ENCODE data around the gene PTPRG.

The PTPRG gene

DNA sequence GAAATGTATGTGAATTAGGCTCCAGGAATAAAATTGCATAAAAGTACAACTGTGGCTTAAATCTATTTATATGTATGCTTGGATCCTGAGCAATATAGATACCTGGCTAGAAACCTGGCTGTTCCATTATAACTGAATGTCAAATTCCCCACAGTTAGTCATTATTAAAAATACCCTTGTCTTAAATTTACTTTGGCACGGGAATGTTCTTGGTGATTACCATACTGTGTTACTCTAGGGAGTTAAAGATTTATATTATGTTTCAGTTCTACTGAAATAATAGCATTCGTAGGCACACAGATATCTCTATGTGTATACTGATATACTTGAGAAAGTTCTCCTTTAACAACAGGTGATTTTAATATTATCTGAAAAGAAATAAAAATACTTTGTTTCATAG is 394.1 kb downstream of the PTPRG start:
- no peak overlapping the region for H3K14ac ChIP-seq (ENCODE audit: low read length)
- peaks cover 2% of the 10 kb centered on the region in 2 experiments for H3K4me1 ChIP-seq (ENCODE audit: control insufficient read depth in 1 of 2, insufficient read depth in 2 of 2, low read length in 2 of 2)
- H3K23ac ChIP-seq (ENCODE audit: low read length) = no peak overlapping the region
- no peak overlapping the region for H4K12ac ChIP-seq (ENCODE audit: low read depth, low read length)
- H3K79me1 ChIP-seq (ENCODE audit: low read length) = no peaks in the 10 kb centered on the region
- H3K27ac ChIP-seq (ENCODE audit: low read depth, low read length) = no peak overlapping the region
- no peaks in the 10 kb centered on the region for H3K36me3 ChIP-seq (ENCODE audit: control insufficient read depth in 1 of 2, insufficient read depth in 2 of 2, low read length in 2 of 2)
- no peak overlapping the region for H3K18ac ChIP-seq (ENCODE audit: low read length)
- H3K4me2 ChIP-seq (ENCODE audit: low read length) = no peak overlapping the region
- H3K79me2 ChIP-seq (ENCODE audit: control insufficient read depth, insufficient read depth, low read length, poor library complexity) = no peaks in the 10 kb centered on the region
- H2BK12ac ChIP-seq (ENCODE audit: low read length) = no peak overlapping the region
- no peak overlapping the region for H3K4ac ChIP-seq (ENCODE audit: low read depth, low read length)
- H3K9me3 ChIP-seq (ENCODE audit: insufficient read depth, low read depth, low read length) = no peaks in the 10 kb centered on the region
- H2BK120ac ChIP-seq (ENCODE audit: insufficient read depth, low read length, poor library complexity) = no peak overlapping the region
- no peaks in the 10 kb centered on the region for H3K27me3 ChIP-seq (ENCODE audit: insufficient read depth, low read length)
- H3K9ac ChIP-seq (ENCODE audit: low read length) = no peak overlapping the region
- H4K91ac ChIP-seq (ENCODE audit: low read depth, low read length) = no peak overlapping the region
- H3K4me3 ChIP-seq (ENCODE audit: low read depth, low read length) = no peak overlapping the region
- WGBS (ENCODE audit: extremely low coverage, insufficient coverage, insufficient read length) = no CpG with 5 or more reads among the region's 2 CpGs
- no peak overlapping the region for H4K8ac ChIP-seq (ENCODE audit: low read depth, low read length)
- H2AK5ac ChIP-seq (ENCODE audit: low read length) = no peak overlapping the region
- no peak overlapping the region for H2AFZ ChIP-seq (ENCODE audit: insufficient read depth, low read length, poor library complexity)
- no peak overlapping the region for H2BK5ac ChIP-seq (ENCODE audit: low read depth, low read length, poor library complexity)
- DNase-seq = no peak

DNA sequence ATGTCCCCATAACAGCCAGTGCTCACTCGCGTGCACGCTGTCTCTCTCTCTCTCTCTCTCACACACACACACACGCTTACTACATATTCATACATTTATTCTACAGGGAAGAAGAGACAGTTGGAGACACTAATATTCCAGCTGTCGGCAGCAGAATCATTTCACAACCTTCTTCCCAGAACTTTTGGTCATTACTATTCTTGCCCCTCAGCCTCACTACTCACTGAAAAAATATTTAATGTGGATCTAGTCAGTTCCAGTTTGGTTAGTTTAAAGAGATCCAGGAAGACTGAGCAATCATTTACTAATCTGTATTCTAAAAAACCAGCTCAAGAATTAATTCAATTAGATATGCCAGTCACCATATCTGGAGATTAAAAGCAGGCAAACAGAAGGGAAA is 394.9 kb downstream of the PTPRG start:
- Histone ChIP-seq H3K18ac (ENCODE audit: low read length) (no peak overlapping the region), H2BK120ac (ENCODE audit: insufficient read depth, low read length, poor library complexity) (no peak overlapping the region), H3K36me3 (ENCODE audit: control insufficient read depth in 1 of 2, insufficient read depth in 2 of 2, low read length in 2 of 2) (no peaks in the 10 kb centered on the region), H3K9ac (ENCODE audit: low read length) (no peak overlapping the region), H3K27me3 (ENCODE audit: insufficient read depth, low read length) (no peaks in the 10 kb centered on the region), H2AK5ac (ENCODE audit: low read length) (no peak overlapping the region), H3K23ac (ENCODE audit: low read length) (no peak overlapping the region), H2BK5ac (ENCODE audit: low read depth, low read length, poor library complexity) (no peak overlapping the region), H3K4me2 (ENCODE audit: low read length) (no peak overlapping the region), H2AFZ (ENCODE audit: insufficient read depth, low read length, poor library complexity) (no peak overlapping the region), H3K27ac (ENCODE audit: low read depth, low read length) (no peak overlapping the region), H3K79me2 (ENCODE audit: control insufficient read depth, insufficient read depth, low read length, poor library complexity) (no peaks in the 10 kb centered on the region), H3K79me1 (ENCODE audit: low read length) (no peaks in the 10 kb centered on the region), H4K8ac (ENCODE audit: low read depth, low read length) (no peak overlapping the region), H3K9me3 (ENCODE audit: insufficient read depth, low read depth, low read length) (no peaks in the 10 kb centered on the region), H3K4me1 (ENCODE audit: control insufficient read depth in 1 of 2, insufficient read depth in 2 of 2, low read length in 2 of 2) (peaks cover 2% of the 10 kb centered on the region in 2 experiments), H3K4ac (ENCODE audit: low read depth, low read length) (no peak overlapping the region), H4K91ac (ENCODE audit: low read depth, low read length) (no peak overlapping the region), H2BK12ac (ENCODE audit: low read length) (no peak overlapping the region), H4K12ac (ENCODE audit: low read depth, low read length) (no peak overlapping the region), H3K14ac (ENCODE audit: low read length) (no peak overlapping the region), H3K4me3 (ENCODE audit: low read depth, low read length) (no peak overlapping the region)
- DNase-seq = peak; percentile 30 to 68
- no CpG with 5 or more reads among the region's 5 CpGs for WGBS (ENCODE audit: extremely low coverage, insufficient coverage, insufficient read length)

DNA sequence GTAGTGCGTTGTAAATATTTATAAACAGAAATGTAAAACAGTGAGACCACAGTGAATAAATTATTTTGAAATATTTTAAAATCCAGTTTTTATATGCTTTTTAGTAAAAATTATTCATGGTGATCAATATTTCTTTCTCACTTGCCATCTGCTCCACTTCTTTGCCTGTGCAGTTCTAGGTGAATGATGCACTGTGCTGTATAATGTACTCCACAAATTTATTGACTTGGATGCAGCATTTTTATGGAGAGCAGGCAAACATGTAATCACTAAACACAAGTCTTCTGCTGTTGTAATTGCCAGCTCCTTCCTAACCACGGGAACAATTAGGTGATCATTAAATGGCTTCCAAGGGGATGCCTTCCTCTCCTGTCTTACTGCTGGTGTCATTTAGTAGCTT is 395.9 kb downstream of the PTPRG start:
- no CpG with 5 or more reads among the region's 2 CpGs for WGBS (ENCODE audit: extremely low coverage, insufficient coverage, insufficient read length)
- no peak overlapping the region for H4K8ac ChIP-seq (ENCODE audit: low read depth, low read length)
- no peak overlapping the region for H4K12ac ChIP-seq (ENCODE audit: low read depth, low read length)
- H3K4me1 ChIP-seq (ENCODE audit: control insufficient read depth in 1 of 2, insufficient read depth in 2 of 2, low read length in 2 of 2) = peaks cover 2% of the 10 kb centered on the region in 2 experiments
- H3K79me1 ChIP-seq (ENCODE audit: low read length) = no peaks in the 10 kb centered on the region
- no peak overlapping the region for H2BK120ac ChIP-seq (ENCODE audit: insufficient read depth, low read length, poor library complexity)
- DNase-seq = no peak
- H3K27ac ChIP-seq (ENCODE audit: low read depth, low read length) = no peak overlapping the region
- H2BK5ac ChIP-seq (ENCODE audit: low read depth, low read length, poor library complexity) = no peak overlapping the region
- no peak overlapping the region for H2AFZ ChIP-seq (ENCODE audit: insufficient read depth, low read length, poor library complexity)
- no peak overlapping the region for H3K18ac ChIP-seq (ENCODE audit: low read length)
- H3K27me3 ChIP-seq (ENCODE audit: insufficient read depth, low read length) = no peaks in the 10 kb centered on the region
- no peak overlapping the region for H2AK5ac ChIP-seq (ENCODE audit: low read length)
- no peak overlapping the region for H3K14ac ChIP-seq (ENCODE audit: low read length)
- no peak overlapping the region for H2BK12ac ChIP-seq (ENCODE audit: low read length)
- no peak overlapping the region for H3K4me3 ChIP-seq (ENCODE audit: low read depth, low read length)
- H3K23ac ChIP-seq (ENCODE audit: low read length) = no peak overlapping the region
- no peak overlapping the region for H3K9ac ChIP-seq (ENCODE audit: low read length)
- H3K36me3 ChIP-seq (ENCODE audit: control insufficient read depth in 1 of 2, insufficient read depth in 2 of 2, low read length in 2 of 2) = no peaks in the 10 kb centered on the region
- no peak overlapping the region for H3K4me2 ChIP-seq (ENCODE audit: low read length)
- no peaks in the 10 kb centered on the region for H3K79me2 ChIP-seq (ENCODE audit: control insufficient read depth, insufficient read depth, low read length, poor library complexity)
- H3K9me3 ChIP-seq (ENCODE audit: insufficient read depth, low read depth, low read length) = no peaks in the 10 kb centered on the region
- H4K91ac ChIP-seq (ENCODE audit: low read depth, low read length) = no peak overlapping the region
- no peak overlapping the region for H3K4ac ChIP-seq (ENCODE audit: low read depth, low read length)

DNA sequence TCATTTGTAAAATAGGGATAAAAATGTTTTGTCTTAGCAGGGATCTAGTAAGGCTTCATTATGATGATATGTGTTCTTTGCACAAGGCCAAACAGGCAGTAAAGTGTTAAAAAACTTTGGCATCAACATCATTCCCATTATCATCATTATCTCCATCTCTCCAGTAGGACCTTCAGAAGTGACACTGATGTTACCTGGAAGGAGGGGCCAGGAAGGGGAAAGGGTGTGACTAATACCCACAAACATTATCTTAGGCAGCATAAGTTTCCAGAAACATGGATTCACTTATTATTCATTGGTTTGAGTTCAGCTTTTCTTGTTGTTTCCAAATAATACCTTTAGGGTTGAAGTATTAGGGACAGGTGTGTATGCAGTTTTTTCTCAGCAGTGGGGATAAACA is 399.6 kb downstream of the PTPRG start:
- H3K4me3 ChIP-seq (ENCODE audit: low read depth, low read length) = no peak overlapping the region
- no peak overlapping the region for H2BK5ac ChIP-seq (ENCODE audit: low read depth, low read length, poor library complexity)
- H3K18ac ChIP-seq (ENCODE audit: low read length) = no peak overlapping the region
- H3K4ac ChIP-seq (ENCODE audit: low read depth, low read length) = no peak overlapping the region
- H3K23ac ChIP-seq (ENCODE audit: low read length) = no peak overlapping the region
- no peak overlapping the region for H3K14ac ChIP-seq (ENCODE audit: low read length)
- H3K27me3 ChIP-seq (ENCODE audit: insufficient read depth, low read length) = no peaks in the 10 kb centered on the region
- DNase-seq = no peak
- H3K9ac ChIP-seq (ENCODE audit: low read length) = no peak overlapping the region
- H3K27ac ChIP-seq (ENCODE audit: low read depth, low read length) = no peak overlapping the region
- no peaks in the 10 kb centered on the region for H3K79me2 ChIP-seq (ENCODE audit: control insufficient read depth, insufficient read depth, low read length, poor library complexity)
- H4K91ac ChIP-seq (ENCODE audit: low read depth, low read length) = no peak overlapping the region
- H4K8ac ChIP-seq (ENCODE audit: low read depth, low read length) = no peak overlapping the region
- no peaks in the 10 kb centered on the region for H3K79me1 ChIP-seq (ENCODE audit: low read length)
- no peak overlapping the region for H3K4me2 ChIP-seq (ENCODE audit: low read length)
- no peak overlapping the region for H2BK120ac ChIP-seq (ENCODE audit: insufficient read depth, low read length, poor library complexity)
- H4K12ac ChIP-seq (ENCODE audit: low read depth, low read length) = no peak overlapping the region
- peaks cover 4 to 6% of the 10 kb centered on the region in 2 experiments for H3K4me1 ChIP-seq (ENCODE audit: control insufficient read depth in 1 of 2, insufficient read depth in 2 of 2, low read length in 2 of 2)
- no peak overlapping the region for H2AK5ac ChIP-seq (ENCODE audit: low read length)
- no peaks in the 10 kb centered on the region for H3K9me3 ChIP-seq (ENCODE audit: insufficient read depth, low read depth, low read length)
- H3K36me3 ChIP-seq (ENCODE audit: control insufficient read depth in 1 of 2, insufficient read depth in 2 of 2, low read length in 2 of 2) = no peaks in the 10 kb centered on the region
- H2AFZ ChIP-seq (ENCODE audit: insufficient read depth, low read length, poor library complexity) = no peak overlapping the region
- no peak overlapping the region for H2BK12ac ChIP-seq (ENCODE audit: low read length)
